GM18867 (cell line): ENCODE data around the gene LRRFIP1.

Source experiments
- ATAC-seq: cut with Tn5 transposase; IDR thresholded peaks from one replicate; pipeline ENCODE4 v1.9.1; 2021; ENCODE audit warnings: mild to moderate bottlenecking, moderate library complexity; ENCODE audit not compliant: unreplicated experiment

LRRFIP1 gene

GRCh38 chr2:237820421-237820820 lies 193.0 kb downstream of the LRRFIP1 start:
- no peak for ATAC-seq

GRCh38 chr2:237823544-237823943 lies 196.2 kb downstream of the LRRFIP1 start:
- ATAC-seq: no peak

- ATAC-seq: no peak
These were observed 196.7 kb downstream of the LRRFIP1 start for GRCh38 chr2:237824085-237824484.

- ATAC-seq: no peak
These were observed 200.1 kb downstream of the LRRFIP1 start for GRCh38 chr2:237827421-237827987.
